ENCODE measurements around the gene PAPPA2.

GRCh38 chr1:176529395-176530090 is 66.6 kb downstream of the PAPPA2 start:
- no peak for TF ChIP-seq CTCF (IDR thresholded peaks at IDR 0.05)
- TF ChIP-seq POLR2A (IDR thresholded peaks at IDR 0.05) = no peak
- TF ChIP-seq EP300 (IDR thresholded peaks at IDR 0.05) = no peak
